Stimulated activated naive B cell treated with anti-CD40 and anti-IgM and Interleukin-4, amounts not matched to agents 10 μg/mL and 1 μg/mL and 100 μg/mL, for 72 hours (primary cell): Measurements from ENCODE around the gene GRIN3B.

Experiments
- ATAC-seq, 2 donors: fragments of 150-1000 bp; cut with Tn5 transposase; replicated peaks; 2 replicates each; pipeline ENCODE4 v1.10.0; 2021; ENCODE audit warnings: moderate library complexity in 1 of 2
- DNase-seq: peaks from one replicate; pipeline ENCODE4 v3.0.0; 2021
- H3K27ac Mint-ChIP-seq: one replicate; pipeline ENCODE4 v1.8.0; 2022; ENCODE audit warnings: mild to moderate bottlenecking, mixed read lengths
- H3K27me3 Mint-ChIP-seq, 2 donors: one replicate each; pipeline ENCODE4 v1.8.0; 2022; ENCODE audit warnings: mixed read lengths in 2 of 2
- H3K36me3 Mint-ChIP-seq, 2 donors: one replicate each; pipeline ENCODE4 v1.8.0; 2022; ENCODE audit warnings: mixed read lengths in 2 of 2, mild to moderate bottlenecking in 1 of 2
- H3K4me1 Mint-ChIP-seq, 2 donors: one replicate each; pipeline ENCODE4 v1.8.0; 2022; ENCODE audit warnings: mixed read lengths in 2 of 2, mild to moderate bottlenecking in 1 of 2
- H3K4me3 Mint-ChIP-seq, 2 donors: one replicate each; pipeline ENCODE4 v1.8.0; 2022; ENCODE audit warnings: mild to moderate bottlenecking in 2 of 2, mixed read lengths in 2 of 2, moderate library complexity in 1 of 2
- H3K9me3 Mint-ChIP-seq, 2 donors: one replicate each; pipeline ENCODE4 v1.8.0; 2022; ENCODE audit warnings: mixed read lengths in 2 of 2, mild to moderate bottlenecking in 1 of 2

Gene GRIN3B

DNA sequence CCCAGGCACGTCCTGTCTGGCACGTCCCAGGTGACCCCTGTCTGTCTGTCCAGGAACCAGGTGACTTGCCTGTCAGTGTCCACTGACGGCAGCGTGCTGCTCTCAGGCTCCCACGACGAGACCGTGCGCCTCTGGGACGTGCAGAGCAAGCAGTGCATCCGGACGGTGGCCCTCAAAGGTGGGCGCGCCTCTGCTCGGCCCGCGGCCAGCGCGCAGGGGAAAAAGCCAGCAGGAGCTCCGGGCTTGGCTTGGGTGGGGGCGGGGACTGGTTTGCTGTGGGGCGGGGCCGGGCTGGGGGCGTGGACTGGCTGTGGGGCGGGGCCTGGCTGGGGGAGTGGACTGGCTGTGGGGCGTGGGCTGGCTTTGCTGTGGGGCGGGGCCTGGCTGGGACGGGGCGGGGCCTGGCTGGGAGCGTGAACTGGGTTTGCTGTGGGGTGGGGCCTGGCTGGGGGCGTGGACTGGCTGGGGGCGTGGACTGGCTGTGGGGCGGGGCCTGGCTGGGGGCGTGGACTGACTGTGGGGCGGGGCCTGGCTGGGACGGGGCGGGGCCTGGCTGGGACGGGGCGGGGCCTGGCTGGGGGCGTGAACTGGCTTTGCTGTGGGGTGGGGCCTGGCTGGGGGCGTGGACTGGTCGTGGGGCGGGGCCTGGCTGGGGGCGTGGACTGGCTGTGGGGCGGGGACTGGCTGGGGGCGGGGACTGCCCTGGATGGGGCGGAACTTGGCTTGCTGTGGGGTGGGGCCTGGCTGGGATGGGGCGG, 8.9 kb upstream of the GRIN3B start:
- Mint-ChIP-seq H3K4me1 (peaks cover 5 to 8% of the 10 kb centered on the region in 2 donors), H3K27me3 (peaks cover 4 to 5% of the 10 kb centered on the region in 2 donors), H3K36me3 (peaks cover 37 to 60% of the 10 kb centered on the region in 2 donors), H3K27ac (no peak overlapping the region), H3K9me3 (no peaks in the 10 kb centered on the region), H3K4me3 (no peak overlapping the region)
- DNase-seq (no peak), ATAC-seq (peak; percentile 59 to 68)

- Mint-ChIP-seq H3K27ac (no peak overlapping the region), H3K4me1 (peaks cover 7 to 8% of the 10 kb centered on the region in 2 donors), H3K27me3 (peaks cover 11 to 12% of the 10 kb centered on the region in 2 donors), H3K36me3 (peaks cover 32 to 55% of the 10 kb centered on the region in 2 donors), H3K9me3 (no peaks in the 10 kb centered on the region), H3K4me3 (no peak overlapping the region)
- DNase-seq (no peak), ATAC-seq (no peak)
Measured at GRCh38 chr19:991932-992669, 8.1 kb upstream of the GRIN3B start.

DNA sequence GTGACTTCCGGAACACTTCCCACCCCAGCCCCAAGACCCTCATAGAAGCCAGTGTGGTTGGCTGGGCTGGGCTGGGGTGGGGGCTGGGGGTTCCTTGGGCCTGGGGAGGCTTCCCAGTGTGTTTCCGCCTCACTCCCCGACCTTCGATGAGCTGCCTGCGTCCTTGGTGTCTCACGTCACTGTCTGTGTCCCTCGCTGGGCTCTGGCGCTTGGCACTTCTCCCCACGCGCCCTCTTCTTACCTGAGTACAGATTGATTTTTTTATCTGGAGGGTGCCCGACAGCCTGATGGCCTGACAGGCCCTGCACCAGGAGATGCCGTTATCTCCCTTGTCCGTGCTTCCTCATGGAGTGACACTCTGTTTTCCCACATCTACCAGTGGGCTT, 7.6 kb upstream of the GRIN3B start:
- Mint-ChIP-seq H3K4me3 (no peak overlapping the region), H3K27ac (no peak overlapping the region), H3K36me3 (peaks cover 32 to 54% of the 10 kb centered on the region in 2 donors), H3K9me3 (no peaks in the 10 kb centered on the region), H3K4me1 (peaks cover 7 to 8% of the 10 kb centered on the region in 2 donors), H3K27me3 (peaks cover 12 to 18% of the 10 kb centered on the region in 2 donors)
- ATAC-seq, result no peak
- no peak for DNase-seq

DNA sequence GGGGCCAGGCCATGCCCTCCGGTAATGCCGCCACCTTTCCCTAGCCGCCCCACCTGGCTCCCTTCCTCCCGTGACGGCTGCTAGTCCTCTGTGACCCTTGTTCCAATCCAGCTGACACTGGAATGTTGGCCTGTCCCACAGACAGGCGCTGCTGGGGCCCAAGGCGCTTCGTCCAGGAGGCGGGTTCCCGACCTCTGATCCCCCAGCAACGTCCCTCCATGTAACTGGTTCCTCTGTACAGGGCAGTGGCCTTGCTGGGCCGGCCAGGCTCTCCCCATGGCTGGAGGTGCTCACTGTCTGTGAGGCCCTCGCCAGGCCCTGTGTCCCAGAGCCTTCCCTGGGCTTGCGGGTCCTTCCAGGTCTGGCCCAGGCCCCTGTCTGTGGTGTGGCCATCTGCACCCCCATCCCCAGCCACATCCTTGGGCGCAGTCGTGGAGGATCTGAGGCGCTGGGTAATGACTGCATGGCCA, 6.8 kb upstream of the GRIN3B start:
- Mint-ChIP-seq H3K9me3 (no peaks in the 10 kb centered on the region), H3K27ac (no peak overlapping the region), H3K27me3 (peaks cover 17 to 24% of the 10 kb centered on the region in 2 donors), H3K36me3 (peaks cover 27 to 49% of the 10 kb centered on the region in 2 donors), H3K4me3 (no peak overlapping the region), H3K4me1 (peaks cover 5 to 8% of the 10 kb centered on the region in 2 donors)
- DNase-seq (no peak), ATAC-seq (no peak)

DNA sequence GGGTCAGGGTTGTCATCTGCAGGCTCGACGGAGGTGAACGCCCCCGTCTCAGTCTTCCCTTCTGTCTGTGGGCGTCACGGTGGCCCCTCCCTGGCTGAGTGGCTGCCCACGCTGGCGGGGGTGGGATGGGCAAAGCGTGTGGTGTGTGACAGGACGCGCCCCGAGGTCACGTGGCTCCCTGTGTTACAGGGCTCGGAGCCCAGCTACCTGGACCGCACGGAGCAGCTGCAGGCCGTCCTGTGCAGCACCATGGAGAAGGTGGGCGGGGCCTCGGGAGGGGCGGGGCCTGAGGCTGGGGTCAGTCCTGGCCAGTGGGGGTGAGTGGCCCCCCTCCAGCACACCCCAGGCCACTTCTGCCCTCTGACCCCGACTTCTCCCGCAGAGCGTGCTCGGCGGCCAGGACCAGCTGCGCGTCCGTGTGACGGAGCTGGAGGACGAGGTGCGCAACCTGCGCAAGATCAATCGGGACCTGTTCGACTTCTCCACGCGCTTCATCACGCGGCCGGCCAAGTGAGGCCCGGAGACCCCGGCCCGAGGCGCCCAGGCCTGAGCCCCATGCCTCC, 6.3 kb upstream of the GRIN3B start:
- no peak overlapping the region for H3K4me3 Mint-ChIP-seq
- ATAC-seq, result no peak
- no peak for DNase-seq
- H3K9me3 Mint-ChIP-seq, result no peaks in the 10 kb centered on the region
- peaks cover 21 to 28% of the 10 kb centered on the region in 2 donors for H3K27me3 Mint-ChIP-seq
- H3K36me3 Mint-ChIP-seq, result peaks cover 22 to 44% of the 10 kb centered on the region in 2 donors
- peaks cover 7 to 10% of the 10 kb centered on the region in 2 donors for H3K4me1 Mint-ChIP-seq
- H3K27ac Mint-ChIP-seq, result no peak overlapping the region

GRCh38 chr19:994516-994915, 5.7 kb upstream of the GRIN3B start:
- Mint-ChIP-seq H3K27ac (no peak overlapping the region), H3K4me3 (no peak overlapping the region), H3K27me3 (peaks cover 27 to 34% of the 10 kb centered on the region in 2 donors), H3K4me1 (peaks cover 11 to 14% of the 10 kb centered on the region in 2 donors), H3K36me3 (peaks cover 22 to 42% of the 10 kb centered on the region in 2 donors), H3K9me3 (peaks cover 0 to 4% of the 10 kb centered on the region in 2 donors)
- ATAC-seq (no peak), DNase-seq (no peak)

- H3K27me3 Mint-ChIP-seq, result peaks cover 27 to 35% of the 10 kb centered on the region in 2 donors
- no peak for DNase-seq
- peaks cover 11 to 14% of the 10 kb centered on the region in 2 donors for H3K4me1 Mint-ChIP-seq
- peaks cover 16 to 41% of the 10 kb centered on the region in 2 donors for H3K36me3 Mint-ChIP-seq
- H3K27ac Mint-ChIP-seq, result no peak overlapping the region
- ATAC-seq, result no peak
- H3K4me3 Mint-ChIP-seq, result no peak overlapping the region
- H3K9me3 Mint-ChIP-seq, result peaks cover 0 to 4% of the 10 kb centered on the region in 2 donors
Measured at GRCh38 chr19:995051-995827, 5.0 kb upstream of the GRIN3B start.

GRCh38 chr19:996051-996838, 4.0 kb upstream of the GRIN3B start:
- Mint-ChIP-seq H3K27me3 (peaks cover 30 to 40% of the 10 kb centered on the region in 2 donors), H3K36me3 (peaks cover 8 to 32% of the 10 kb centered on the region in 2 donors), H3K9me3 (peaks cover 0 to 4% of the 10 kb centered on the region in 2 donors), H3K4me1 (peaks cover 14 to 17% of the 10 kb centered on the region in 2 donors), H3K27ac (peak overlapping the region; percentile 73), H3K4me3 (peak overlapping the region in 1 of 2 donors; percentile 32)
- peak; percentile 29 to 48 for ATAC-seq
- peak; percentile 41 for DNase-seq

- Mint-ChIP-seq H3K36me3 (peaks cover 5 to 30% of the 10 kb centered on the region in 2 donors), H3K4me3 (no peak overlapping the region), H3K9me3 (peaks cover 0 to 4% of the 10 kb centered on the region in 2 donors), H3K4me1 (peaks cover 18 to 24% of the 10 kb centered on the region in 2 donors), H3K27ac (no peak overlapping the region), H3K27me3 (peaks cover 38 to 53% of the 10 kb centered on the region in 2 donors)
- no peak for DNase-seq
- no peak for ATAC-seq
Measured at GRCh38 chr19:998064-998463, 2.2 kb upstream of the GRIN3B start.

DNA sequence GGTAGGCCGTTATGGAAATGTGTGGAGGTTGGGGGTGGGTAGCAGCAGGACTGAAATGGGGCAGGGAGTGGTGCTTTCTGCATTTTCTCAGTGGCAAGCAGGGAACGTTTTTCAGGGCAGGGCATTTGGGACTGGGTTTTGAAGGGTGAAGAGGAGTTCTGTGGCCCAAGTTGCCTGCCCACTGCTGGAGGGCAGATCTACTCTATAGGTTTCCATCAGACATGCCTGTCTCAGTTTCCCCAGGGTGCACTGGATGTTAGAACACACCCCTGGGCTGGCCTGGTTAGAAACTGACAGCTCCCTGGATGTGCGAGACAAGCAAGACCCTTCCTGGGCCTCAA, 870 bp upstream of the GRIN3B start:
- peak overlapping the region; percentile 52 to 69 for H3K4me3 Mint-ChIP-seq
- H3K4me1 Mint-ChIP-seq, result peaks cover 23 to 24% of the 10 kb centered on the region in 2 donors
- DNase-seq (no peak), ATAC-seq (no peak)
- peaks cover 0 to 4% of the 10 kb centered on the region in 2 donors for H3K9me3 Mint-ChIP-seq
- H3K36me3 Mint-ChIP-seq, result peaks cover 4 to 20% of the 10 kb centered on the region in 2 donors
- peak overlapping the region; percentile 84 for H3K27ac Mint-ChIP-seq
- peaks cover 38 to 58% of the 10 kb centered on the region in 2 donors for H3K27me3 Mint-ChIP-seq

DNA sequence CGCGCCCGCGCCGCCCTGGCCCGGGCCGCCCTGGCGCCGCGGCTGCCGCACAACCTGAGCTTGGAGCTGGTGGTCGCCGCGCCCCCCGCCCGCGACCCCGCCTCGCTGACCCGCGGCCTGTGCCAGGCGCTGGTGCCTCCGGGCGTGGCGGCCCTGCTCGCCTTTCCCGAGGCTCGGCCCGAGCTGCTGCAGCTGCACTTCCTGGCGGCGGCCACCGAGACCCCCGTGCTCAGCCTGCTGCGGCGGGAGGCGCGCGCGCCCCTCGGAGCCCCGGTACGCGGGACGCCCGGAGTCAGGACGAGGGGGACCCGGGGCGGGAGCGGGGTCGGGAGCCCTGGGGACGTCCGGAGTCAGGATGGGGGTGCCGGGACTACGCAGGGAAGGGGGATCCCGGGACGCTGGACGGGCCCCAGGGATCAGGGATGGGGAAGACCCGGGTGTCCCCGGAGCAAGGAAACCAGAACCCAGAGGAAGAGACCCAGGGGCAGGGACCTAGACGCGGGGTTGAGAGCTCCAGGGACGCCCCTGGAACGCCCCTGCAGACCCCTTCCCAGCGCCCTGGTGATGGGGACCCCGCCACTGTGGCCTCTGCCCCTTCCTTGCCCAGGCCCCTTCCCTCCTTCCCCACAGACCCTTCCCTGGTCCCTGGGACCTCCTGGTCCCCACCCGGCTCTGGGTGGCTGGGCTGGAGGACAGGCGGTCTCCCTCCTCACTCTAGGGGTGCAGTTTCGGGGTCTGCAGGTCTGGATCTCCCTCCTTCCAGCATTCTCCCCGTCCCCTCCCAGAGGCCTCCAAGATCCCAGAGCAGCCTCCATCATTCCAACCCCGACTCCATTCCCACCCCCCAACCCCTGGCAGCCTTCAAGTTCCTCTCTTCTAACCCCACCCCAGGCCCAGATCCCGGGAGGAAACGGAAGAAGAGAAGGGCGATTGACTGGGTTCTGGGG, 645 bp downstream of the GRIN3B start:
- Mint-ChIP-seq H3K4me3 (peak overlapping the region; percentile 51 to 73), H3K4me1 (peaks cover 23 to 29% of the 10 kb centered on the region in 2 donors), H3K9me3 (peaks cover 0 to 4% of the 10 kb centered on the region in 2 donors), H3K36me3 (peaks cover 7 to 17% of the 10 kb centered on the region in 2 donors), H3K27ac (peak overlapping the region; percentile 25), H3K27me3 (peaks cover 38 to 58% of the 10 kb centered on the region in 2 donors)
- DNase-seq (no peak), ATAC-seq (no peak)

- ATAC-seq (peak; percentile 65 to 70), DNase-seq (peak; percentile 54)
- peaks cover 31 to 51% of the 10 kb centered on the region in 2 donors for H3K27me3 Mint-ChIP-seq
- peaks cover 0 to 4% of the 10 kb centered on the region in 2 donors for H3K9me3 Mint-ChIP-seq
- H3K4me3 Mint-ChIP-seq, result peak overlapping the region in 1 of 2 donors; percentile 73
- peaks cover 11 to 14% of the 10 kb centered on the region in 2 donors for H3K36me3 Mint-ChIP-seq
- H3K4me1 Mint-ChIP-seq, result peaks cover 18 to 22% of the 10 kb centered on the region in 2 donors
- H3K27ac Mint-ChIP-seq, result no peak overlapping the region
Measured at GRCh38 chr19:1001538-1002166, 1.4 kb downstream of the GRIN3B start.
